Effector memory CD8-positive, alpha-beta T cell (primary cell): ENCODE measurements around the gene CHST12.
A peak's percentile ranks its signal among the peaks of the same experiment; 100 is the strongest.

Experiments used
- ATAC-seq: fragments of 150-1000 bp; cut with Tn5 transposase; replicated peaks from 2 replicates; pipeline ENCODE4 v1.10.0; 2021; ENCODE audit warnings: mild to moderate bottlenecking, moderate library complexity
- DNase-seq, 3 experiments: peaks; one replicate each; pipeline ENCODE4 v3.0.0; 2021
- H3K27ac Mint-ChIP-seq, 2 donors: one replicate each; pipeline ENCODE4 v1.8.0; 2022; ENCODE audit warnings: mild to moderate bottlenecking in 2 of 2, mixed read lengths in 2 of 2, moderate library complexity in 2 of 2
- H3K27me3 Mint-ChIP-seq, 2 donors: one replicate each; pipeline ENCODE4 v1.8.0; 2022; ENCODE audit warnings: mixed read lengths in 2 of 2
- H3K36me3 Mint-ChIP-seq: one replicate; pipeline ENCODE4 v1.8.0; 2022; ENCODE audit warnings: mild to moderate bottlenecking, moderate library complexity, mixed read lengths; ENCODE audit not compliant: insufficient read depth
- H3K4me1 Mint-ChIP-seq, 2 donors: one replicate each; pipeline ENCODE4 v1.8.0; 2022; ENCODE audit warnings: low read depth in 2 of 2, mixed read lengths in 2 of 2
- H3K4me3 Mint-ChIP-seq, 2 donors: one replicate each; pipeline ENCODE4 v1.8.0; 2022; ENCODE audit warnings: mild to moderate bottlenecking in 2 of 2, mixed read lengths in 2 of 2, moderate library complexity in 2 of 2
- H3K9me3 Mint-ChIP-seq, 2 donors: one replicate each; pipeline ENCODE4 v1.8.0; 2022; ENCODE audit warnings: mixed read lengths in 2 of 2

Gene CHST12

GRCh38 chr7:2480070-2480408 lies 76.6 kb downstream of the CHST12 start:
- Mint-ChIP-seq H3K4me3 (no peak overlapping the region), H3K36me3 (peaks cover 3% of the 10 kb centered on the region), H3K4me1 (peaks cover 2 to 5% of the 10 kb centered on the region in 2 donors), H3K9me3 (no peaks in the 10 kb centered on the region), H3K27me3 (no peaks in the 10 kb centered on the region), H3K27ac (no peak overlapping the region)
- ATAC-seq (no peak), DNase-seq (no peak)

- no peak overlapping the region for H3K4me3 Mint-ChIP-seq
- H3K4me1 Mint-ChIP-seq: peaks cover 3 to 5% of the 10 kb centered on the region in 2 donors
- DNase-seq (no peak), ATAC-seq (no peak)
- H3K9me3 Mint-ChIP-seq: no peaks in the 10 kb centered on the region
- no peak overlapping the region for H3K27ac Mint-ChIP-seq
- H3K27me3 Mint-ChIP-seq: no peaks in the 10 kb centered on the region
- H3K36me3 Mint-ChIP-seq: peaks cover 3% of the 10 kb centered on the region
Measured at GRCh38 chr7:2481195-2481594, 77.8 kb downstream of the CHST12 start.

- H3K27ac Mint-ChIP-seq: no peak overlapping the region
- ATAC-seq (no peak), DNase-seq (no peak)
- peaks cover 3% of the 10 kb centered on the region in 2 donors for H3K4me1 Mint-ChIP-seq
- H3K36me3 Mint-ChIP-seq: peaks cover 3% of the 10 kb centered on the region
- H3K4me3 Mint-ChIP-seq: no peak overlapping the region
- peaks cover 0 to 6% of the 10 kb centered on the region in 2 donors for H3K27me3 Mint-ChIP-seq
- no peaks in the 10 kb centered on the region for H3K9me3 Mint-ChIP-seq
Measured at GRCh38 chr7:2482725-2483451, 79.5 kb downstream of the CHST12 start.

- Mint-ChIP-seq H3K36me3 (peaks cover 3% of the 10 kb centered on the region), H3K4me3 (no peak overlapping the region), H3K27ac (no peak overlapping the region), H3K4me1 (peaks cover 3% of the 10 kb centered on the region in 2 donors), H3K9me3 (no peaks in the 10 kb centered on the region), H3K27me3 (peaks cover 3 to 6% of the 10 kb centered on the region in 2 donors)
- ATAC-seq: no peak
- no peak for DNase-seq
Measured at GRCh38 chr7:2483494-2483893, 80.1 kb downstream of the CHST12 start.

GRCh38 chr7:2484868-2485267 lies 81.5 kb downstream of the CHST12 start:
- no peak overlapping the region for H3K27ac Mint-ChIP-seq
- no peaks in the 10 kb centered on the region for H3K36me3 Mint-ChIP-seq
- ATAC-seq (no peak), DNase-seq (no peak)
- H3K4me3 Mint-ChIP-seq: no peak overlapping the region
- H3K9me3 Mint-ChIP-seq: no peaks in the 10 kb centered on the region
- peaks cover 9 to 16% of the 10 kb centered on the region in 2 donors for H3K27me3 Mint-ChIP-seq
- peaks cover 3 to 8% of the 10 kb centered on the region in 2 donors for H3K4me1 Mint-ChIP-seq

- H3K36me3 Mint-ChIP-seq: peaks cover 3% of the 10 kb centered on the region
- no peak for DNase-seq
- peaks cover 9 to 16% of the 10 kb centered on the region in 2 donors for H3K27me3 Mint-ChIP-seq
- peaks cover 3 to 8% of the 10 kb centered on the region in 2 donors for H3K4me1 Mint-ChIP-seq
- H3K4me3 Mint-ChIP-seq: no peak overlapping the region
- H3K9me3 Mint-ChIP-seq: peaks cover 8 to 13% of the 10 kb centered on the region in 2 donors
- ATAC-seq: no peak
- H3K27ac Mint-ChIP-seq: peak overlapping the region in 1 of 2 donors; percentile 73
Measured at GRCh38 chr7:2487586-2488271, 84.3 kb downstream of the CHST12 start.

GRCh38 chr7:2488272-2488645 lies 84.8 kb downstream of the CHST12 start:
- Mint-ChIP-seq H3K9me3 (peaks cover 8 to 13% of the 10 kb centered on the region in 2 donors), H3K4me1 (peaks cover 3 to 8% of the 10 kb centered on the region in 2 donors)

GRCh38 chr7:2488681-2489080 lies 85.3 kb downstream of the CHST12 start:
- ATAC-seq (no peak), DNase-seq (no peak)
- peaks cover 3% of the 10 kb centered on the region for H3K36me3 Mint-ChIP-seq
- H3K4me1 Mint-ChIP-seq: peaks cover 3 to 8% of the 10 kb centered on the region in 2 donors
- H3K9me3 Mint-ChIP-seq: peaks cover 8 to 13% of the 10 kb centered on the region in 2 donors
- peaks cover 9 to 16% of the 10 kb centered on the region in 2 donors for H3K27me3 Mint-ChIP-seq
- no peak overlapping the region for H3K4me3 Mint-ChIP-seq
- peak overlapping the region in 1 of 2 donors; percentile 73 for H3K27ac Mint-ChIP-seq

More at GRCh38 chr7:2488272-2488645, 84.8 kb downstream of the CHST12 start:
- Mint-ChIP-seq H3K36me3 (peaks cover 3% of the 10 kb centered on the region), H3K27me3 (peaks cover 9 to 16% of the 10 kb centered on the region in 2 donors), H3K4me3 (no peak overlapping the region), H3K27ac (peak overlapping the region in 1 of 2 donors; percentile 73)
- DNase-seq (no peak), ATAC-seq (no peak)

GRCh38 chr7:2490181-2490651 lies 86.8 kb downstream of the CHST12 start:
- ATAC-seq (no peak), DNase-seq (no peak)
- Mint-ChIP-seq H3K4me1 (peaks cover 0 to 8% of the 10 kb centered on the region in 2 donors), H3K27me3 (peaks cover 9 to 16% of the 10 kb centered on the region in 2 donors), H3K9me3 (peaks cover 8 to 13% of the 10 kb centered on the region in 2 donors), H3K4me3 (no peak overlapping the region), H3K36me3 (peaks cover 3% of the 10 kb centered on the region), H3K27ac (no peak overlapping the region)

- DNase-seq: no peak
- no peak for ATAC-seq
- Mint-ChIP-seq H3K27me3 (peaks cover 15 to 28% of the 10 kb centered on the region in 2 donors), H3K9me3 (peaks cover 8 to 13% of the 10 kb centered on the region in 2 donors), H3K4me1 (peaks cover 0 to 8% of the 10 kb centered on the region in 2 donors), H3K36me3 (peaks cover 6% of the 10 kb centered on the region), H3K27ac (no peak overlapping the region), H3K4me3 (no peak overlapping the region)
Measured at GRCh38 chr7:2492038-2492437, 88.6 kb downstream of the CHST12 start.

- H3K27me3 Mint-ChIP-seq: peaks cover 18 to 36% of the 10 kb centered on the region in 2 donors
- ATAC-seq (no peak), DNase-seq (no peak)
- peaks cover 6% of the 10 kb centered on the region for H3K36me3 Mint-ChIP-seq
- H3K4me1 Mint-ChIP-seq: peaks cover 0 to 6% of the 10 kb centered on the region in 2 donors
- H3K9me3 Mint-ChIP-seq: peaks cover 8 to 13% of the 10 kb centered on the region in 2 donors
- no peak overlapping the region for H3K4me3 Mint-ChIP-seq
- H3K27ac Mint-ChIP-seq: peak overlapping the region in 1 of 2 donors; percentile 47
Measured at GRCh38 chr7:2493205-2494164, 90.1 kb downstream of the CHST12 start.

- ATAC-seq (no peak), DNase-seq (no peak)
- H3K4me3 Mint-ChIP-seq: no peak overlapping the region
Measured at GRCh38 chr7:2494191-2495130, 91.0 kb downstream of the CHST12 start.

More at GRCh38 chr7:2494191-2495130, 91.0 kb downstream of the CHST12 start:
- Mint-ChIP-seq H3K27me3 (peaks cover 12 to 35% of the 10 kb centered on the region in 2 donors), H3K36me3 (peaks cover 6% of the 10 kb centered on the region), H3K4me1 (no peaks in the 10 kb centered on the region), H3K9me3 (peaks cover 8 to 13% of the 10 kb centered on the region in 2 donors), H3K27ac (peak overlapping the region in 1 of 2 donors; percentile 59)
